Smooth muscle cell (in vitro differentiated cells): ENCODE data around the gene SPATA33. TPM values are rescaled to one million over a fixed set of nuclear protein-coding genes. Genes with fewer than 3 reads are reported as not detected.
"Not testable (repeated sequence)": the region's sequence is repeated elsewhere in the genome, so short reads cannot be mapped to it uniquely, and the experiment has no call there.

Source experiments
- DNase-seq: peaks from one replicate; lab custom pipeline; 2025; ENCODE audit not compliant: unreplicated experiment; lab: John Stamatoyannopoulos, UW
- H2AFZ ChIP-seq: fragments of 200-600 bp; sonication (generic); 2 replicates; pipeline ENCODE4 v1.6.0; 2016; ENCODE audit warnings: antibody characterized with exemption, low read depth, mild to moderate bottlenecking
- H3F3A ChIP-seq: fragments of 200-600 bp; sonication (generic); 2 replicates; pipeline ENCODE4 v1.6.0; 2017; ENCODE audit warnings: antibody characterized with exemption, low read depth
- H3K27ac ChIP-seq: fragments of 200-600 bp; sonication (generic); 2 replicates; pipeline ENCODE4 v1.5.1; 2016; ENCODE audit warnings: low read depth, mild to moderate bottlenecking
- H3K27me3 ChIP-seq: fragments of 200-600 bp; sonication (generic); 2 replicates; pipeline ENCODE4 v1.6.1; 2016; ENCODE audit warnings: low read depth, mild to moderate bottlenecking
- H3K36me3 ChIP-seq: fragments of 200-600 bp; sonication (generic); 2 replicates; pipeline ENCODE4 v1.5.1; 2016; ENCODE audit warnings: low read depth
- H3K4me1 ChIP-seq: fragments of 200-600 bp; sonication (generic); 2 replicates; pipeline ENCODE4 v1.5.1; 2016; ENCODE audit warnings: low read depth
- H3K4me2 ChIP-seq: fragments of 200-600 bp; sonication (generic); 2 replicates; pipeline ENCODE4 v1.6.0; 2016; ENCODE audit warnings: mild to moderate bottlenecking
- H3K4me3 ChIP-seq: fragments of 200-600 bp; sonication (generic); 2 replicates; pipeline ENCODE4 v1.5.1; 2016; ENCODE audit warnings: mild to moderate bottlenecking
- H3K79me2 ChIP-seq: fragments of 200-600 bp; sonication (generic); 2 replicates; pipeline ENCODE4 v1.6.0; 2016; ENCODE audit warnings: low read depth, mild to moderate bottlenecking
- H3K9ac ChIP-seq: fragments of 200-600 bp; sonication (generic); 2 replicates; pipeline ENCODE4 v1.6.0; 2016; ENCODE audit warnings: low read depth
- H3K9me3 ChIP-seq: fragments of 200-600 bp; sonication (generic); replicated peaks from 2 replicates; pipeline ENCODE4 v1.5.1; 2016; ENCODE audit warnings: low read depth
- H4K20me1 ChIP-seq: fragments of 200-600 bp; sonication (generic); 2 replicates; pipeline ENCODE4 v1.6.0; 2016; ENCODE audit warnings: low read depth
- CTCF ChIP-seq: fragments of 200-600 bp; sonication (generic); IDR thresholded peaks from 2 replicates; pipeline ENCODE4 v1.5.1; 2017; ENCODE audit warnings: borderline replicate concordance, mild to moderate bottlenecking, antibody characterized with exemption; ENCODE audit not compliant: insufficient read depth, poor library complexity, severe bottlenecking
- WGBS: methylation state at CpG from one replicate; pipeline ENCODE4 v1.1.7; 2016; ENCODE audit warnings: low lambda C conversion rate; 5-methylcytosine and 5-hydroxymethylcytosine counted together
- polyA plus RNA-seq: library from polyadenylated mRNA; unstranded; fragments of >200 nt; fragmentation: Nextera tagmentation; extraction: Ambion mirVana; gene quantifications from 2 replicates; pipeline ENCODE4 v1.2.1, GENCODE V29; 2016
- total RNA-seq: library from RNA; depleted of rRNA; stranded (reverse); fragments of >200 nt; gene quantifications from 2 replicates; pipeline ENCODE4 v1.2.3, GENCODE V29; 2014

The SPATA33 gene
- total and polyA plus RNA-seq, 2 experiments from 2014 or later, result 4.0 to 8.1 TPM

DNA sequence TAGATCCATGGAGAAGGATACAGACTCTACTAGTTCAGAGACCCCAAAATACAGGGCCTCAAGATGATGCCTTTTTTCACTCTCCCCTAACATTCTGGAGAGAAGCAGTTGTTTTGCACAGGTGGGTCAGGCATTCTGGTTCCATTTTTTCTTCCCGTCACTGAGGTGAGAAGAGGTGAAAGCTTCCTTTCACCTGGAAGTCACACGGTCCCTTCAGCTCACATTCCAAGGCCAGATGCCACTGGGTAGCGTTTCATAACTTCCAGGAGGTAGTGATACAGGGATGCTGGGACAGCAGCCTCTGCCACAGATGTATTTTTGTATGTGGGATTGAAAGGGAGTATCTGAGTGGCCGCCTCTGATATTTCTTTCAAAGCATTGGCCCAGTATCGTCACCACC lies 30.8 kb downstream of the SPATA33 start:
- TF ChIP-seq CTCF, result no peak
- no peaks in the 10 kb centered on the region for H3K27me3 ChIP-seq
- no peak overlapping the region for H3K4me3 ChIP-seq
- H3K79me2 ChIP-seq, result peaks cover 19% of the 10 kb centered on the region
- no peak overlapping the region for H3K27ac ChIP-seq
- H2AFZ ChIP-seq, result no peak overlapping the region
- H3F3A ChIP-seq, result no peaks in the 10 kb centered on the region
- no peak overlapping the region for H3K4me2 ChIP-seq
- no peaks in the 10 kb centered on the region for H4K20me1 ChIP-seq
- H3K9me3 ChIP-seq, result no peaks in the 10 kb centered on the region
- 97% methylated on average over 5 of the region's 5 CpGs for WGBS
- DNase-seq, result no peak
- no peaks in the 10 kb centered on the region for H3K36me3 ChIP-seq
- H3K9ac ChIP-seq, result no peak overlapping the region
- H3K4me1 ChIP-seq, result peaks cover 8% of the 10 kb centered on the region

- Histone ChIP-seq H3K4me2 (no peak overlapping the region), H3K79me2 (peaks cover 19% of the 10 kb centered on the region), H3K4me3 (no peak overlapping the region), H3F3A (no peaks in the 10 kb centered on the region), H2AFZ (no peak overlapping the region), H3K36me3 (no peaks in the 10 kb centered on the region), H3K4me1 (peaks cover 8% of the 10 kb centered on the region), H3K27me3 (no peaks in the 10 kb centered on the region), H4K20me1 (no peaks in the 10 kb centered on the region), H3K27ac (no peak overlapping the region), H3K9me3 (no peaks in the 10 kb centered on the region), H3K9ac (no peak overlapping the region)
- WGBS, result 99% methylated on average over 13 of the region's 13 CpGs
- no peak for DNase-seq
- TF ChIP-seq CTCF, result no peak
Measured at GRCh38 chr16:89689142-89689541, 31.5 kb downstream of the SPATA33 start.

DNA sequence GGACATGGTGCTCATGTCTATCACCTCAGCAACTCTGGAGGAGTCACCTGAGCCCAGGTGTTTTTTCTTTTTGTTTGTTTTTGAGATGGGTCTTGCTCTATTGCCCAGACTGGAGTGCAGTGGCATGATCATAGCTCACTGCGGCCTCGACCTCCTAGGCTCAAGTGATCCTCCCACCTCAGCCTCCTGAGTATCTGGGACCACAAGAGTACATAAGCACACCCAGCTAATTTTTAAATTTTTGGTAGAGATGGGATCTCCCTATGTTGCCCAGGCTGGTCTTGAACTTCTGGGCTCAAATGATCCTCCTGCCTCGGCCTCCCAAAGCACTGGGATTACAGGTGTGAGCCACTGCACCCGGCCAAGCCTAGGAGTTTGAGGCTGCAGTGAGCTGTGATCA lies 32.0 kb downstream of the SPATA33 start:
- not testable (repeated sequence) for H3K27ac ChIP-seq, H4K20me1 ChIP-seq, H3K36me3 ChIP-seq, DNase-seq, H3K4me1 ChIP-seq, H3K4me3 ChIP-seq, H2AFZ ChIP-seq, H3F3A ChIP-seq, H3K9me3 ChIP-seq, H3K9ac ChIP-seq, H3K4me2 ChIP-seq, H3K27me3 ChIP-seq
- H3K79me2 ChIP-seq, result peaks cover 19% of the 10 kb centered on the region
- WGBS, result 94% methylated on average over 4 of the region's 4 CpGs

GRCh38 chr16:89690392-89690901 lies 32.8 kb downstream of the SPATA33 start:
- 94% methylated on average over 16 of the region's 16 CpGs for WGBS
- Histone ChIP-seq H3K79me2 (peaks cover 19% of the 10 kb centered on the region), H3K4me1 (peaks cover 8% of the 10 kb centered on the region), H3K27ac (no peak overlapping the region), H3K9ac (no peak overlapping the region), H3K9me3 (no peaks in the 10 kb centered on the region), H4K20me1 (no peaks in the 10 kb centered on the region), H3F3A (no peaks in the 10 kb centered on the region), H3K4me3 (no peak overlapping the region), H3K27me3 (no peaks in the 10 kb centered on the region), H3K36me3 (no peaks in the 10 kb centered on the region), H3K4me2 (no peak overlapping the region), H2AFZ (no peak overlapping the region)
- DNase-seq, result no peak
- no peak for TF ChIP-seq CTCF
